Heart left ventricle (tissue), 13 donors: ENCODE results near the gene LIPC.

Source experiments
- CTCF ChIP-seq, 12 donors: fragments of 200-600 bp; sonication (generic) in 4 of 12; IDR thresholded peaks; one replicate each; pipeline versions ENCODE4 v1.5.0 to v1.8.0; 2018 to 2022; ENCODE audit warnings: antibody characterized with exemption in 12 of 12, mild to moderate bottlenecking in 5 of 12
- POLR2A ChIP-seq, 2 donors: fragments of 450-650 bp; IDR thresholded peaks; one replicate each; pipeline ENCODE4 v1.6.1; 2017; ENCODE audit warnings: antibody characterized with exemption in 2 of 2, mild to moderate bottlenecking in 2 of 2, moderate library complexity in 2 of 2
- donor health status: ischemic (EF 13 %, LVEDD 7.1; RV severe dilation, severe dysfunction).
- donor health status: DM: no; HTN: yes; CAD: no.
- donor health status: DM: no; HTN: no; CAD: no.
- donor health status: ischemic (EF 25% LVEDD 6.9; RV normal size, moderate dysfunction).
- donor health status: ischemic (EF 25% LVEDD 5.7; RV mildly dilated, moderate dysfunction).
- donor health status: ischemic (EF 35%, LVEDD 5.7; RV mildly dilated, moderate dysfunction).
- donor health status: nonischemic (EF 11% LVEDD 7.7; RV severe dilation, severe dysfunction).
- donor health status: DM: yes; HTN: yes; CAD: no.
- donor health status: PGD.
- donor health status: ischemic (EF 29% LVEDD 5.4; RV normal size, mild dysfunction).
- donor health status: nonischemic (EF 23%, LVEDD 6.1; RV moderate dilation, normal function).

- TF ChIP-seq CTCF (IDR thresholded peaks at IDR 0.05) (no peak), POLR2A (IDR thresholded peaks at IDR 0.05) (no peak)
Observed at GRCh38 chr15:58465070-58465469, 33.3 kb downstream of the LIPC start.
